Hematopoietic multipotent progenitor cell treated with erythropoietin and hydrocortisone succinate and interleukin-3 and kit ligand, for 17 days (in vitro differentiated cells): ENCODE data around the gene DNAJC5G.
"Not testable (repeated sequence)": the region's sequence is repeated elsewhere in the genome, so short reads cannot be mapped to it uniquely, and the experiment has no call there.

ENCODE experiments used
- DNase-seq: peaks from one replicate; pipeline ENCODE4 v3.0.0-alpha.2; 2015; ENCODE audit warnings: low spot score

The DNAJC5G gene

GRCh38 chr2:27281855-27282559 is 6.8 kb downstream of the DNAJC5G start, which contains the start of gene TRIM54:
TRIM54 (plus strand) TSS chr2:27282429; CDS start chr2:27282732, 303 bp downstream.
- DNase-seq: no peak

- no peak for DNase-seq
These were observed 7.7 kb downstream of the DNAJC5G start for GRCh38 chr2:27282892-27283291.

GRCh38 chr2:27284996-27285395 is 9.8 kb downstream of the DNAJC5G start:
- no peak for DNase-seq

GRCh38 chr2:27285481-27285880 is 10.2 kb downstream of the DNAJC5G start:
- DNase-seq: no peak

GRCh38 chr2:27288610-27289009 is 13.4 kb downstream of the DNAJC5G start:
- DNase-seq: no peak

GRCh38 chr2:27290549-27290948 is 15.3 kb downstream of the DNAJC5G start:
- no peak for DNase-seq

- DNase-seq: no peak
These were observed 16.6 kb downstream of the DNAJC5G start for GRCh38 chr2:27291865-27292264.

DNA sequence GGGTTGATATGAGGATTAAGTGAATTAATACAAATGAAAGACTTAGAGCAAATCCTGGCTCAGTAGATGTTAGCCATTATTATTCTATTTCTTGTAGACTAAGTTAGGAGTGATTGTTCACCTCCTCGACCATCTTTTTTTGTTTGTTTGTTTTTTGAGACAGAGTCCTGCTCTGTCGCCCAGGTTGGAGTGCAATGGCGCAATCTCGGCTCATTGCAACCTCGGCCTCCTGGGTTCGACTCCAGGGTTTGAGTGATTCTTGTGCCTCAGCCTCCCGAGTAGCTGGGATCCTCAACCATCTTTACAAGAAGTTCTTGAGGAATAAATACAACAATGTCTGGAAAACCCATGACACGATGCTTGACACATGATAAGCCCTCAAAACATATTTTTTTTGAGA is 19.7 kb downstream of the DNAJC5G start:
- DNase-seq: no peak

DNA sequence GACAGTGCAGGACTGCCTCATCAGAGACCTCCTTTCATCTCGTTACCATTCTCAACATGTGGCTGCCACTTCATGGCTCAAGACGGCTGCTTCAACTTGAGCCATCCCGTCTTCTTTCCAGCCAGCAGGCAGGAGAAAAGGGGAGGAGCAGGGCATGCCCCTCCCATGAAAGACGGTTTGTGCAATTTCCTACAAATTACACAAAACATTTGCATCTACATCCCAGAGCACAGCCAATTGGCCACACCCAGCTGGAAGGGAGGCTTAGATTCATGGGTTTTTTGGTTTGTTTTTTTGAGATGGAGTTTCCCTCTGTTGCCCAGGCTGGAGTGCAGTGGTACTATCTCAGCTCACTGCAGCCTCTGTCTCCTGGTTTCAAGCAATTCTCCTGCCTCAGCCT is 21.2 kb downstream of the DNAJC5G start:
- no peak for DNase-seq

DNA sequence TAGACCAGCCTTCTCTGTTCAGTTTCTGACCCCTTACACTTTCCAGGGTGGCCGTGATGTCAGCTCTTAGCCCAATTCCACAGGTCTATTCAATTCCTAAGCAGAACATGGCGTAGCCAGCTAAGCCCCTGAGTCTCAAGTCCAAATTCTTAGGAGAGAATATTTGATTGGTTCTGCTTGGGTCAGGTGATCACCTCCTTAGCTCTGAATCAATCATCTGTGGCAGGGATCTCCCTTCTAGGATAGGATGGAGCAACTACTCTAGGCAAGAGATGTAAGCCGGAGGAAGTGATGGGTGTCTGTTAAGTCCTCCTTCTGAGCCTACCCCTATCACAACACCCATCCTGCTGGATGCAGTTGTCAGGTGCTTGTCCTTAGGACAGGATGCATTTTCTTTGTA is 22.0 kb downstream of the DNAJC5G start:
- DNase-seq: no peak

DNA sequence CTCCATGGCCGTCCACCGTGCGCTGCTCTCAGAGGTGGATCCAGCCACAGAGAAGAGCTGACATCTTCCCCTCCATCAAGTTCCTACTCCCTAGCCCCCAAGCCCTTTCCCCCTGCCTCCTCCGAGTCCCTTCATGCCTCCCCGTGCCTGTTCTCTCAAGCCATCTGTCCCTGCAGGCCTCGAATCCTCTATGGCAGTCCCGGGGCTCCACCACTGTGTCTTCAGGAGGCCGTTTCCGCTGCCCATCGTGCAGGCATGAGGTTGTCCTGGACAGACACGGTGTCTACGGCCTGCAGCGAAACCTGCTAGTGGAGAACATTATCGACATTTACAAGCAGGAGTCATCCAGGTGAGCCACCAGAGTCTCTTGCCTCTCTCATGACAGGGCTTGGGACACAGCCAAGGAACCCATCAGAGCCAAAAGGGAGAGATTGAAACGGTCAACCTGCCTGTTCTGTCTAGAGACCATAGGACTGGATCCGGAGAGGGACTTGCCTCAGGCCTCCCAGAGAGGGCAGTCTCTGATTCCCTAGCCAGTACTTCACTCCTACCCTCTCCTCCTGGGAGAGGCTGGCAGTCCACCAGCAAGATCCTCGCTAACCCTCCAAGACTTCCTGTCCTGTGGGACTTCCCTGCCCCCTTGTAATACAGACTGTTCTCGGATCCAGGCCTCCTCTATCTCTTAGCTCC is 23.3 kb downstream of the DNAJC5G start:
- DNase-seq: no peak

DNA sequence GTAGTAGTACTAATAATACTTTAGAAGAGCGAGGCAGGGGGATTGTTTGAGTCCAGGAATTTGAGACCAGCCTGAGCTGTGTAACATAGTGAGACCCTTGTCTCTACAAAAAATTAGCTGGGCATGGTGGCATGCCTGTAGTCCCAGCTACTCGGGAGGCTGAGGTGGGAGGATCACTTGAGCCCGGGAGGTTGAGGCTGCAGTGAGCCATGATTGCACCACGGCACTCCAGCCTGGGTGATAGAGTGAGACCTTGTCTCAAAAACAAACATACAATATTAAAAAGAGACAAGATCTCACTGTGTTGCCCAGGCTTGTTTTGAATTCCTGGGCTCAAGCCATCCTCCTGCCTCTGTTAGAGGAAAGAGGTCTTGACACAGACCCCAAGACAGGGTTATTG is 25.4 kb downstream of the DNAJC5G start:
- not testable (repeated sequence) for DNase-seq

- peak; percentile 73 for DNase-seq
These were observed 28.1 kb downstream of the DNAJC5G start for GRCh38 chr2:27303093-27304025.

- DNase-seq: no peak
These were observed 29.4 kb downstream of the DNAJC5G start for GRCh38 chr2:27304488-27305240.

GRCh38 chr2:27305516-27305915 is 30.3 kb downstream of the DNAJC5G start:
- DNase-seq: no peak

DNA sequence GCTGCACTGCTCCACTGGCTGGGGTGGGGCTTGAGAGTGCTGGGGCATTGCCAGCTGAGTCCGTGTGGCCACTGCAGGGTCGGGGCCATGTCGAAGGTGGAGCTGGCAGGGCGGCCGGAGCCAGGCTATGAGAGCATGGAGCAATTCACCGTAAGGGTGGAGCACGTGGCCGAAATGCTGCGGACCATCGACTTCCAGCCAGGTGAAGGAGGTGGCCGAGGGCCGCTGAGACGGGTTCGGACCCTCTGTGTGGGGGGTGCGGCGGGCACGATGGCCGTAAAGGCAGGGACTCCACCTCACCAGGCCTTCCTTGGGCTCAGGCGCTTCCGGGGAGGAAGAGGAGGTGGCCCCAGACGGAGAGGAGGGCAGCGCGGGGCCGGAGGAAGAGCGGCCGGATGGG is 30.9 kb downstream of the DNAJC5G start:
- DNase-seq: no peak

GRCh38 chr2:27306573-27307286 is 31.5 kb downstream of the DNAJC5G start:
- DNase-seq: no peak

DNA sequence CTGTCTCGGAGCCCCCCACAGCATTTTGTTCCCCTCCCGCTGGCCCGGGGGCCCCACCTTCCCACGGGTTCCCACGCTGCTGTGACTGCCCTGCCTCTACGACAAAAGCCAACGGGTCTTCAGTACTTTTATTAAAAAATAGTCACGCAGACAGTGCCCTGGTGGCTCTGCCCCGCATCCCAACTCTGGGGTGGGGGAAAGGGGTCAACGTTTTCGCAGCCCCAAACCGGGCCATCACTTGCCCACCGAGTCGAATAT is 32.0 kb downstream of the DNAJC5G start:
- DNase-seq: no peak

- DNase-seq: no peak
These were observed 32.5 kb downstream of the DNAJC5G start for GRCh38 chr2:27307545-27308358.

GRCh38 chr2:27308359-27308881 is 33.2 kb downstream of the DNAJC5G start, which contains the start of gene UCN:
UCN (minus strand) TSS chr2:27308445; CDS start chr2:27307895, 550 bp downstream.
- no peak for DNase-seq
